Activated CD8-positive, alpha-beta memory T cell treated with anti-CD3 and anti-CD28 coated beads for 36 hours (primary cell): ENCODE results near the gene PARK7. TPM values are rescaled to one million over a fixed set of nuclear protein-coding genes. Genes with fewer than 3 reads are reported as not detected.
"Not testable (repeated sequence)": the region's sequence is repeated elsewhere in the genome, so short reads cannot be mapped to it uniquely, and the experiment has no call there.

ENCODE experiments used
- CTCF ChIA-PET: fragments of 350-600 bp; sonication (Branson Sonifier 250); formaldehyde crosslinking; loops from one replicate; lab custom pipeline; 2021; ENCODE audit warnings: antibody characterized with exemption; lab: Charles Lee
- POLR2A ChIA-PET: fragments of 350-600 bp; sonication (Branson Sonifier 250); formaldehyde crosslinking; loops from one replicate; lab custom pipeline; 2021; ENCODE audit warnings: antibody characterized with exemption; lab: Charles Lee
- total RNA-seq, 2 experiments: library from RNA; stranded (reverse); gene quantifications; one replicate each; pipeline ENCODE4 v1.2.3, GENCODE V29; 2021

Gene PARK7
- 100 to 1,000 TPM; 605 to 606 TPM for total RNA-seq

- CTCF ChIA-PET: interaction anchor here (0.5 to 1.8 kb wide), 4 partner anchors 10 to 646 kb away, joined by 3 to 4 read pairs (median 4); no protein-coding TSS in a partner anchor
- POLR2A ChIA-PET: interaction anchor here (0.7 to 1.6 kb wide), 4 partner anchors 12 to 48 kb away, joined by 3 to 17 read pairs (median 8); partner anchors contain the start of gene TNFRSF9
Measured at GRCh38 chr1:7961216-7962013, at the start of gene PARK7. Gene PARK7 (plus strand): TSS chr1:7961711. CDS start chr1:7962786, 1,075 bp downstream.

- CTCF ChIA-PET: interaction anchor here (1.3 kb wide), 1 partner anchor 29 kb away, joined by 3 read pairs; the partner anchor contains the start of gene TNFRSF9
- POLR2A ChIA-PET: interaction anchor here (1.4 kb wide), 1 partner anchor 8 kb away, joined by 5 read pairs; no protein-coding TSS in a partner anchor
Measured at GRCh38 chr1:7912145-7912544, 49.4 kb upstream of the PARK7 start.

- ChIA-PET POLR2A (interaction anchor here (0.5 to 1.4 kb wide), 3 partner anchors 9 to 49 kb away, joined by 3 to 5 read pairs (median 5); partner anchors contain the start of gene PARK7), CTCF (interaction anchor here (0.6 to 1.3 kb wide), 2 partner anchors 28 to 89 kb away, joined by 3 read pairs; partner anchors contain the start of gene TNFRSF9)
Measured at GRCh38 chr1:7912743-7913557, 48.6 kb upstream of the PARK7 start.

- ChIA-PET CTCF (interaction anchor here (0.7 to 1.7 kb wide), 4 partner anchors 9 to 60 kb away, joined by 3 to 10 read pairs (median 4); partner anchors contain the start of gene TNFRSF9), POLR2A (interaction anchor here (0.8 to 1.6 kb wide), 4 partner anchors 9 to 52 kb away, joined by 4 to 6 read pairs (median 6); partner anchors contain the start of gene TNFRSF9)
Measured at GRCh38 chr1:7915826-7916500, 45.5 kb upstream of the PARK7 start.

GRCh38 chr1:7916501-7916830 lies 45.0 kb upstream of the PARK7 start:
- ChIA-PET CTCF (interaction anchor here (0.6 to 1.7 kb wide), 5 partner anchors 9 to 59 kb away, joined by 3 to 10 read pairs (median 4); partner anchors contain the start of gene TNFRSF9), POLR2A (interaction anchor here (0.8 to 1.6 kb wide), 4 partner anchors 9 to 51 kb away, joined by 4 to 6 read pairs (median 6); partner anchors contain the start of gene TNFRSF9)

GRCh38 chr1:7917971-7918370 lies 43.5 kb upstream of the PARK7 start:
- POLR2A ChIA-PET, CTCF ChIA-PET: not testable (repeated sequence)

- ChIA-PET POLR2A (interaction anchor here (0.6 to 0.7 kb wide), 2 partner anchors 9 to 55 kb away, joined by 3 read pairs; no protein-coding TSS in a partner anchor), CTCF (interaction anchor here (1.1 kb wide), 1 partner anchor 21 kb away, joined by 4 read pairs; the partner anchor contains the start of gene TNFRSF9)
Measured at GRCh38 chr1:7919880-7920279, 41.6 kb upstream of the PARK7 start.

- ChIA-PET POLR2A (no interaction called here), CTCF (interaction anchor here (1.6 kb wide), 1 partner anchor 18 kb away, joined by 5 read pairs; no protein-coding TSS in a partner anchor)
Measured at GRCh38 chr1:7921796-7922195, 39.7 kb upstream of the PARK7 start.

- ChIA-PET POLR2A (no interaction called here), CTCF (interaction anchor here (0.6 to 1.6 kb wide), 3 partner anchors 18 to 816 kb away, joined by 3 to 5 read pairs (median 3); no protein-coding TSS in a partner anchor)
Measured at GRCh38 chr1:7922301-7922700, 39.2 kb upstream of the PARK7 start.

- CTCF ChIA-PET: not testable (repeated sequence)
- POLR2A ChIA-PET: interaction anchor here (0.6 kb wide), 1 partner anchor 159 kb away, joined by 3 read pairs; no protein-coding TSS in a partner anchor
Measured at GRCh38 chr1:7927061-7927460, 34.5 kb upstream of the PARK7 start.

GRCh38 chr1:7928247-7928646 lies 33.3 kb upstream of the PARK7 start:
- CTCF ChIA-PET: interaction anchor here (0.7 kb wide), 1 partner anchor 25 kb away, joined by 3 read pairs; no protein-coding TSS in a partner anchor
- POLR2A ChIA-PET: no interaction called here

- POLR2A ChIA-PET: interaction anchor here (0.7 kb wide), 1 partner anchor 9 kb away, joined by 3 read pairs; no protein-coding TSS in a partner anchor
- CTCF ChIA-PET: no interaction called here
Measured at GRCh38 chr1:7929637-7930036, 31.9 kb upstream of the PARK7 start.

- CTCF ChIA-PET: interaction anchor here (0.7 to 1.5 kb wide), 5 partner anchors 10 to 44 kb away, joined by 3 to 5 read pairs (median 3); partner anchors contain the start of gene TNFRSF9
- POLR2A ChIA-PET: interaction anchor here (0.5 to 1.4 kb wide), 6 partner anchors 10 to 32 kb away, joined by 3 to 6 read pairs (median 4); partner anchors contain the start of gene TNFRSF9
Measured at GRCh38 chr1:7930645-7931445, 30.7 kb upstream of the PARK7 start.

GRCh38 chr1:7931446-7931812 lies 30.1 kb upstream of the PARK7 start:
- CTCF ChIA-PET: interaction anchor here (1.0 to 1.5 kb wide), 4 partner anchors 12 to 44 kb away, joined by 3 to 5 read pairs (median 4); no protein-coding TSS in a partner anchor
- POLR2A ChIA-PET: interaction anchor here (0.5 to 1.4 kb wide), 5 partner anchors 9 to 31 kb away, joined by 3 to 7 read pairs (median 4); partner anchors contain the start of gene TNFRSF9

- CTCF ChIA-PET: interaction anchor here (0.8 kb wide), 1 partner anchor 9 kb away, joined by 3 read pairs; no protein-coding TSS in a partner anchor
- POLR2A ChIA-PET: interaction anchor here (0.7 to 1.2 kb wide), 2 partner anchors 10 to 715 kb away, joined by 4 to 7 read pairs; no protein-coding TSS in a partner anchor
Measured at GRCh38 chr1:7932524-7933138, 28.9 kb upstream of the PARK7 start.

- POLR2A ChIA-PET: interaction anchor here (0.8 kb wide), 1 partner anchor 25 kb away, joined by 4 read pairs; no protein-coding TSS in a partner anchor
- CTCF ChIA-PET: no interaction called here
Measured at GRCh38 chr1:7938070-7938469, 23.4 kb upstream of the PARK7 start.
